Fibroblast of skin of scalp (primary cell): ENCODE data around the gene TBL1Y.

Experiments used
- DNase-seq: peaks from one replicate; pipeline ENCODE4 v3.0.0-alpha.2; 2013

Gene TBL1Y

DNA sequence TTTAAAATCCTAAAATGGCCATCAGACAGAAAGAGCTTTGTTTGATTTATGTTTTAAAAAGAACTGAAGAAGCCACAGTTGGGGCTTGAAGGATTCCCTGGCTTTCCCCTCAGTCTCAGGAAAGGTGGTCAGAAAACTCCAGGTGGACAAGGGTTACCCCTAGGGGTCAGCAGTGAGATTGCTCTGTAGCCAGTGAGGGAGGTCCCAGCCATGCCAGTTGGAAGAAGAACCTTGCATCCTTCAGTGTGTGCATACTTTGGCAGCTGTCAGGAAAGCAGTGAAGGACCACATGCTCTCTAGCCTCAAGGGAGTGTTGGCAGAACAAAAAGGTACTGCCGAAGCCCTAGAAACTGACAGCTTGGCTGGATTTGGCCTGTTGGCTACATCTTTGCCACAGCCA is 182.3 kb downstream of the TBL1Y start:
- no peak for DNase-seq

DNA sequence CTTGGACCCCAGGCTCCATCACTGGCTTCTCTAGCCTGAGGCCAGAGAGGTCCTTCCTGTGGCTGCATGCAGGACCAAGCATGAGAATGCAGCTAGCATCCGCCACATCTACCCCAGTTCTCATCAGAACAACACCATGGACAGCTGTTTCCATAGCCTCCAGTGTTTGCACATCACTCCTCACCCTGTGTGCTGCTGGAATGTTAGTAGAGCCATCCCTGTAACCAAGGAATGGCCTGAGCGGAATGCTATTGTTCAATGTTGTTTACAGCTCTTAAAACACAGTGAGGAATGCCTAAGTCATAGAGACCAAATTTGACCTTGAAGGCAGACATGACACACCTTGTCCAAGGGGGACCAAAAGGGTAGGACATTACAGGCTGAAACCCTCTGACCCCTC is 183.9 kb downstream of the TBL1Y start:
- no peak for DNase-seq

DNA sequence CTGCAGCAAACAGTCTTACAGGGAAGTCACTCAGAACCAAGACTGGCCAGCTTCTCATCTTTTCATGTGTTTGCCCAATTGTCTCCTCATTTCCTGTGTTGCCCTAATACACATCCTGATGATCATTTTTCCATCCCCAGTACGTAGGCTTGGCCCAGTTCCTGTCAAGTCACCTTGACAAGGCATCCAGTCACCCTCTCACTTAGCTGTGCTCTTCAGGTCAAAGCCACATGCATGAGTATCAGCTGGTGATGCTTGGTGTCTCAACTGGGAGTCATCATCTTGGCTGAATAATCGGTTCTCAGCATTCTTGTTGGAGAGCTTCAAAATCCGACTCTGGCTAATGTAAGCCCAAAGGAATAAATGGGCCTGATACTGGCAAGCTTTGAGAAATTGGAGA is 186.5 kb downstream of the TBL1Y start:
- no peak for DNase-seq

DNA sequence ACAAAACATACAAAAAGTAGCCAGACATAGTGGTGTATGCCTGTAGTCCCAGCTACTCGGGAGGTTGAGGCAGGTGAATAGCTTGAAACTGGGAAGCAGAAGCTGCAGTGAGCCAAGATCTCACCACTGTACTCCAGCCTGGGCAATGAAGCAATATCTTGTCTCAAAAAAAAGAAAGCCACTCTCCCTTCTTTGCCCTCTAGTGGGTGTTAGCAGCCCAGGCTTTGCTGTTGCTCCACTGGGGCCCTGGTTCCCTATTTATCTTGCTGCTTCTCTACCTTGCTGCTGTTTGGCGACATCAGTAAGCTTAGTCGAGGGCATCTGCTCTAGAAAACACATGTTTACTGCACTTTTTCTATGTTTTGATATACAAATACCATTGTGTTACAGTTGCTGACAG is 189.2 kb downstream of the TBL1Y start:
- DNase-seq = no peak

DNA sequence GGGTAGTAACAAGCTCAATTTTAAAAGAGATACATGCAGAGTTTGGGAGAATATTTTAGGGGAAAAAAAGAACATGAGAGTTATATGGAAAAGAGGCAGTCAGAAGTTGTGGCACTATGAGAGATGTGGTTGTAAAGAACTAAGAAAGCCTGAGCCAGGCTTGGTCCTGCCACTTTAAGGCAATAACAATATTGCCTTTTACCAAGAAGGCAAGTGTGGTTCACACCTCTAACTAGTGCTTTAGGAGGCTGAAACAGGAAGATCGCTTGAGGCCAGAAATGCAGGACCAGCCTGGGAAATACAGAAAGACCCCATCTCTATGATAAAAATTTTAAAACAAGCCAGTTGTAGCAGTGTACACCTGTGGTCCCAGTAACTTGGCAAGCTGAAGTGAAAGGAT is 192.2 kb downstream of the TBL1Y start:
- DNase-seq = no peak

DNA sequence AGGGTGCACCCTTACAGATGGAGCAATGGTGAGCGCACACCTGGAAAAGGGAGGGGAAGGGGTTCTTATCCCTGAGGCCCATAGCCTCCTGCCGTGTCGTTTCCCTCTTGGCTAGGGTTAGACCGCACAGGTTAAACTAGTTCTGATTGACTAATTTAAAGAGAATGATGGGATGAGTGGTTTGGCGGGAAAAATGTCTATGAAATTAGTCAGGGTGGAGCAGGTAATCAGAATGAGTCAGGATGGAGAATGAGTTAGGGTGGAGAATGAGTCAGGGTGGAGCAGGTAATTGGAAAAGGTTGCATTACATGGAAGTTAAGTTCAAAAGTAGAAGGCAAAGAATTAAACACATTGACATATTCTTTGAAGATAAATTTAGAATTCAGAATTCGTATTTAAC is 196.7 kb downstream of the TBL1Y start:
- DNase-seq = no peak

DNA sequence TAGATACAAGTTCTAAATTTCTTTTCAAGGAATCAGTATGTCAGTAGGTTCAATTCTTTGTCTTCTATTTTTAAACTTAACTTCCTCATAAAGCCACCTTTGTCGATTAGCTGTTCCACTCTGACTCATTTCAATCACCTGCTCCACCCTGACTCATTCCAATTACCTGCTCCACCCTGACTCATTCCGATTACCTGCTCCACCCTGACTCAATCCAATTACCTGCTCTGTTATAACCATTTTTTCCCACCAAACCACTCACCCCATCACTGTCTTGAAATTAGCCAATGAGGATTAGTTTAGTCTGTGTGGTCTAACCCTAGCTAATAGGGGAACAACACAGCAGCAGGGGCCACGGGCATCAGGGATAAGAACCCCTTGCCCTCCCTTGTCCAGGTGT is 199.6 kb downstream of the TBL1Y start:
- no peak for DNase-seq

DNA sequence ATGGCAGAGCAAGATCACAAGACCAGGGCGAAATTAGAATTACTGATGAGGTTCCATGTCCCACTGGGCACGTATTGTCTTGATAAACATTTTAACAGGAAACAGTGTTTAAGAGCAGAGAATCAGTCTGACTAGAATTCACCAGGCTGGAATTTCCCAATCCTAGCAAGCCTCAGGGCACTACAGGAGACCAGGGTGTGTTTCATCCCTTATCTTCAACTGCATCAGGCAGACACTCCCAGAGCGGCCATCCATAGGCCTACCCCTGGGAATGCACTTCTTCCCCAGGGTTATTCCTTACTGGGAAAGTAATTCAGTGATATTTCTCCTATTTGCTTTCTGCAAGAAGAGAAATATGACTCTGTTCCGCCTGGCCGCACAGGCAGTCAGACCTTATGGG is 205.4 kb downstream of the TBL1Y start:
- no peak for DNase-seq

DNA sequence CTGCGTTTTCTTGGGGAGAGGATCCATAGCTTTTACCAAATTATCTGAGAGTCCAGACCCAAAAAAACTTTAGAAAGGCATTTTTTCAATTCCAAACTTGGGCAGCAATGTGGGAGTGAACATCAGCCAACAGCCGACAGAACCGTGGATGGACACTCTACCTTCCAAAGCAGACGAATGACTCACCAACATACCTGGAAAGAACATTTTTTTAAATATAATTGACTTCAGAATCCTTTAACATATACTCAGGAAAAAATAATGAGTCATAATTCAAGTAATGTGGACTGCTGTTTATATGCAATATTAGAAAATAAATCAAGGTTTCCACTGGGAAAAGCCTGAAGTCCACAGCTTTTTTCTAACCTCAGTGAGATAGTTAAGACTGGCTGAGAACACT is 211.7 kb downstream of the TBL1Y start:
- DNase-seq = no peak

DNA sequence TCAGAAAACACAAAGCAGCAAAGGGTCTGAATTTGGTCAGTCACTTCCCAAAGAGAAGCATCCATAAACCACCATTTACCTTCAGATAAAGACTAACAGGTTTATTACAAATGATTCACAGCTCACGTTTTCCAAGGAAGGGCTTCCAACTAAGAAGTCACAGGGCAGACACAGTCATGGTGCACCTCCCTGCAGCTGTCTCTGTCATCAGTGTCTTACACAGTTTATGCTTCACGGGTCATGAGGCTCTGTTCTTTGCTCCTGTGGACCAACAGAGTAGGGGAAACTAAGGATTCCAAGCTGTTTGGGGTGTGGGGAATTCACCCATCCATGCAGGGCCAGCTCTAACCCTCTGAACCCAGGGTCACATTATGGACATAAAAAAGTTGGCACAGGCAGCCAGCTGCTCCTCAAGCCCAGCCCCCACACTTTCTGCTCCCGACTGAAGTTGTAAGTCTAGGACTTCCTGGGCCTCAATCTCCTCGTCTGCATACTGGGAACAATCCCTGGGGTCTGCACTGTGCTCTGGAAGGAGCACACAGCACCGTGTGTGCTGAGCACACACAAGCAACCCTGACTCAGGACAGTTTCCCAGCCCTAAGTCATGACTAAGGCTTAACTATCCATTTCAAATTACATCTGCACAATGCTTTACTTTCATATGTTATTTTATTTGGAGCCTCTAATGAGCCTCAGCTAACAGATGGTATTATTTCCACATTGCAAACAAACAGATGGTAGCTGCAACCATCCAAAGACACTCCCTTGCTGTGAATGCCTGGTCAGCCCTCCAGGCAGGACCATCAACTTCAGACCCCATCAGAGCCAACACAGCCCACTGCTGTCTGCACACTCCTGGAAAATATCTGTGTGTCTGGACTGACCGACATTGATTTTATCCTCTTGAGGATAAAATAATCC is 214.9 kb downstream of the TBL1Y start:
- DNase-seq = no peak

DNA sequence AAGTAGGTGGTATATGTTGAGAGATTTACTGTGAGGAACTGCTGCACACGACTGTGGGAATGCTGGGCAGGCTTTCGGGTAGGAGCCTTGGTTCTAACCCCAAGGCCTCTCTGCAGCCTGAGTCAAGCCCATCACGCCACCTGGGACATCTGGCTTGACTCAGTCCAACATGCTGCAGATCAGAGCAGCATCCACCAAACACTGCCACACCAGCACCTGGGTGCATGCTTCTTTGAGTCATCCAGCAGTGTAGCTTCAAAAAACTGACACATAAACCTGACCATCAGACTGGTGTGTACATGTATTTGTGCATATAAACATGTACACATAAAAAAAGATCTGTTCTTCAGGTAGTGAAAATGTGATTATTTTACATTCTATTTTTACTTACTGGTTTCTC is 217.7 kb downstream of the TBL1Y start:
- DNase-seq = no peak
